NCI-H2196 (cell line): Measurements from ENCODE around the gene MVB12A.

Source experiments
- DNase-seq: peaks from one replicate; lab custom pipeline; 2025; ENCODE audit not compliant: unreplicated experiment; lab: John Stamatoyannopoulos, UW

MVB12A gene

GRCh38 chr19:17441241-17442021 is 21.6 kb downstream of the MVB12A start:
- DNase-seq: peak; percentile 34

DNA sequence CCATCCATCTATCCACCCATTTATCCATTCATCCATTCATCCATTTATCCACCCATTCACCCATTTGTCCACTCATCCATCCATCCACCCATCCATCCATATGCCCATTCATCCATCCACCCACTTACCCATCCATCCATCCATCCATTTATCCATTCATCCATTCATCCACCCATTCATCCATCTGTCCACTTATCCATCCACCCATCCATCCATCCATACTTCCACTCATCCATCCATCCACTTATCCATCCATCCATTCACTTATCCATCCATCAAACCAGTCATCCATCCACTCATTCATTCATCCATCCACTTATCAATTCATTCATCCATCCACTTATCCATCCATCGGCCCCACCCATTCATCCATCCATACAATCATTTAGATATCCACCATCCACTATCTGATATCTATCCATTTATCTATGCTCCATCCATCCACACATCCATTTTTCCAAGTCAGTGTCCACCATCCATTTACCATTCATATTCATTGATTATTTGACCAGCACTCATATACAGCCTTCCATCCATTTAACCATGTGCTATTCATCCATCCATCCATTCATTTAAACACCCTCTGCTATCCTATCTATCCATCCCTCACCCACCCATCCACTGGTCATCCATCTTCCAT is 25.8 kb downstream of the MVB12A start:
- DNase-seq: no peak

DNA sequence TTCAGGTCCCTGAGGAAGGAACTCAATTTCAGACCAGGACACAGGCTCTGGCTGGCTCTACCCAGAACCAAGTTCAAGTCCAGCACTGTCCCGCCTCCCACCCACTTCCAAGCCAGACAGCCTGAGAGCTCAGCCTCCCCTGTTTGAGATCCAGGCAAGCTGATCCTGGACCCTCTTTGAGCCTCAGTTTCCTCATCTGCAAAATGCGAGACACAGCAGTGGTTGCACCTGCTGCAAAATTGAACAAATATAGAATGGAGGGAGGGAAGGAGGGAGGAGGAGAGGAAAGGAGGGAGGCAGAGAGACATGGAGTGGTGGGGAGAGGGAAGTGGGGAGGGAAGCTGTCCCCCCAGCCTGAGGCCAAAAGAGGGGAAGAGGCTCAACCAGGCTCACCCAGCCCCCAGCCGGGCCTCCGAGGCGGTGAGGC is 27.9 kb downstream of the MVB12A start:
- DNase-seq: no peak

- peak; percentile 30 for DNase-seq
Measured at GRCh38 chr19:17448131-17448967, 28.5 kb downstream of the MVB12A start, which contains the start of gene TMEM221. Gene TMEM221 (minus strand): TSS chr19:17448668. CDS start chr19:17448462, 206 bp downstream.

DNA sequence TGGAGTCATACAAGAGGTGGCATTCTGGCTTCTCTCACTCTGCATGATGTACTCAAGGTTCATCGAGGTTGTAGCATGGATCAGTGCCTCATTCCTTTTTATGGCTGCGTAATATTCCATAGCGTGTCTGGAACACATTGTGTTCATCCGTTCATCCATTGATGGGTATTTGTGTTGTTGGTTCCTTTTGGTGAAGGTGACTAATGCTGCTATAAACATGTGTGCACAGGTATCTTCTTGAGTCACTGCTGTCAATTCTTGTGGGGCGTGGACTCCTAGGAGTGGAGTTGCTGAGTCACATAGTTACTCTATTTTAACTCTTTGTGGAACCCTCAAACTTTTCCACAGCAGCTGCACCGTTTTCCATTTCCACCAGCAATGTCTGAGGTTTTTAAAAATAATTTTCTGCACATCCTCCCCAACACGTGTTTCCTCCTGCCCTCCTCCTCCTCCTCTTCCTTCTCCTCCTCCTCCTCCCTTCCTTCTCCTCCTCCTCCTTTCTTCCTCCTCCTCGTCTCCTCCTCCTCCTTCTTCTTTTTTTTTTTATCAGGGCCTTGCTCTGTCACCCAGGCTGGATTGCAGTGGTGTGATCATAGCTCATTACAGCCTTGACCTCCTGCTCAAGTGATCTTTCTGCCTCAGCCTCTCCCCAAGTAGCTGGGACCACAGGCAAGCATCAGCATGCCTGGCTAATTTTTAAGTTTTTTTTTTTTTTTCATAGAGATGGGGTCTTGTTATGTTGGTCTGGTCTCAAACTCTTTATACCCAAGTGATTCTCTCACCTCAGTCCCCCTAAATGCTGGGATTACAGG is 30.6 kb downstream of the MVB12A start:
- no peak for DNase-seq

DNA sequence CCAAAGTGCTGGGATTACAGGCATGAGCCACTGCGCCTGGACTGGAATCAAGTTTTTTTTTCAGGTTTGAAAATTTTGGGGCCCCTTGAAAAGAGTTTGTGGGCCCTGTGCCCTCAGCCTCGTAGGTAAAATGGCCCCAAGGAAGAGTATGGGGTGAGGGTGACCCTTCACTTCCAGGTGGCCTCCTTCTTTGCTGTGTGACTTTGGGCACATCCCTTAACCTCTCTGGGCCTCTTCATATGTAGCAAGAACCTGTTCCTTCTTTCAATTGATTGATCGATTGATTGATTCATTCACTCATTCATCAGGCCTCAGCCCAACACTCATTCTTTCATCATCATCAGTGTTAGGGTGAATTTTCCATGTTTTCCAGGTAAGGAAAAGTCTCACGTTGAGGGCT is 32.0 kb downstream of the MVB12A start:
- no peak for DNase-seq

DNA sequence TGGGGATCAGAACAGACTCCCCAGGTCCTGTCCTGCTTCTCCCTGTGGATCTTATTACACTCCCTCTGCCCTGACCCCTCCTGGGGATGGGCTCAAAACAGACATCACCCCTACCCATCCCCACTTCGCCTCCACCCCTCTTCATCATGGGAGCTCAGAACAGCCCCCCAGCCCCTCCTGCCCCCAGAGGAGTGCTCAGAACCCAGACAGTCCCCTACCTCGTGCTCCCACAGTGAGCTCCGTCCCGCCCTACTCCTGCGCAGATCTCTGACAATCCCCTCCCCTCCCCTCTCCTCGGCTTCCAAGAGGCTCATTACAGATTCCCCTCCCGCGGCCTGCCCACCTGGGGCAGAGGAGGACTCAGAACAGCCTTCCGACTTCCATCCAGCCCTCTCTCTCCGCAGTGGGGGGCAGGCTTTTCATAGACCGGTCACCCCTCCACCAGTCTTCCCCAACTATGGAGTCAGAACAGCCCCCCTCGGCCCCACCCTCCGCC is 34.8 kb downstream of the MVB12A start:
- no peak for DNase-seq

- no peak for DNase-seq
Measured at GRCh38 chr19:17455308-17456123, 35.7 kb downstream of the MVB12A start.

DNA sequence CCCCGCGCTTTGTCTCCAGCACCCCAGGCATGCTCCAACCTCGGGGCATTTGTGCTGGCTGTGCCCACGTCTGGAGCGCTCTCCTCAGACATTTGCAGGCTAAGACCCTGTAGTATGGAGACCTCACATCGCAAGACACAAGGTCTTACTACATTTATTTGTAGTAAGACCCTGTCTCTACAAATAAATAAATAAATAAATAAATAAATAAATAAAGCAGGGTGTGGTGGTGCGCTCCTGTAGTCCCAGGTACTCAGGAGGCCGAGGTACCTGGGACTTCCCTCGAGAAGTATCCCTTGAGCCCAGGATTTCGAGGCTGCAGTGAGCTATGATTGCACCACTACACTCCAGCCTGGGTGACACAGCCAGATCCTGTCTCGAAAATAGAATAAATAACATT is 36.3 kb downstream of the MVB12A start:
- no peak for DNase-seq

DNA sequence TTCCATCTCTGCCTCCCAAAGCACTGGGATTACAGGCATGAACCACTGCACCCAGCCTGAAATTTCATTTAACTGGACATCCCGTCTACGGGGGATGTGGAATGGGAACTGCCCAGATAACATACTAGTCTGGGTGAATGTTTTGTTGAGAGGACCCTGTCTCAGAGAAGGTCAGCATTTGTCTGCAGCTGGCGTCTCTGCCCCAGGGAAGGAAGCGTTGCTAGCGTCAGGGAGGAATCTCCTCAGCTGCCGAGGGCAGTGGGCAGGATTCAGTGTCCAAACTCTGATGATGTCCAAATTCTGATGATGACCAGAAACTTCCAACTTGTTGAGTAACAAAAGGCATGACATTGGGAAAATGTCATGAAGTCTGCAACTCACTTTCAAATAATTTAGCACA is 37.8 kb downstream of the MVB12A start:
- no peak for DNase-seq

DNA sequence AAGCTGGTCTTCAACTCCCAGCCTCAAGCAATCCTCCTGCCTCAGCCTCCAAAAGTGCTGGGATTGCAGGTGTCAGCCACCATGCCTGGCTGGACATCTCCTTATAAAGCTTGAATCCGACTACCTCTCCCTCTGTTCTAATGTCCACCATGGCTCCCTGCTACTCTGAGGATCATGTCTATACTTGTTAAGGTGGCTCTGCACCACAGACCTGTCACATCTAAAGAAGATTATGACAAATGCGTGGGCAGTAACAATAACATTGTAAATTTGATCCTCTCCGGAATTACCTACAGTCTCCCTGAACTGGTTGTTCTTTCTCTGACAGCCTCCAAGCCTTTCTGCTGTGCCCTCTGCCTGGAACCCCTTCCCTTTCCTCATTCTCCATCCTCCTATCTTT is 39.1 kb downstream of the MVB12A start:
- no peak for DNase-seq

- no peak for DNase-seq
Measured at GRCh38 chr19:17460372-17461230, 40.8 kb downstream of the MVB12A start, which contains the start of gene NXNL1. Gene NXNL1 (minus strand): TSS chr19:17460926. CDS start chr19:17460869, 57 bp downstream.

DNA sequence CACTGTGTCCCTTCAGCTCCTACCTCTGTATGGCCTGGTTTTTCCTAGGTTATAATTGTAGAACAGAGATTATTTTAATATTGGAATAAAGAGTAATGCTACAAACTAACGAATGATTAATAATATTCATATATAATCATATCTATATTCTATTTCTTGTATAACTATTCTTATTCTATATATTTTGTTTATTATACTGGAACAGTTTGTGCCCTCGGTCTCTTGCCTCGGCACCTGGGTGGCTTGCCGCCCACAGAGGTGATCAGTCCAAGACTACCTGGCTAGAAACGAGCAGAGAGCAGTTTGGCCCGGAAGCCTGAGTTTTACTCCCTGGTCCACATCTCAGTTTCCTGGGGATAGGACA is 46.6 kb downstream of the MVB12A start:
- DNase-seq: no peak

DNA sequence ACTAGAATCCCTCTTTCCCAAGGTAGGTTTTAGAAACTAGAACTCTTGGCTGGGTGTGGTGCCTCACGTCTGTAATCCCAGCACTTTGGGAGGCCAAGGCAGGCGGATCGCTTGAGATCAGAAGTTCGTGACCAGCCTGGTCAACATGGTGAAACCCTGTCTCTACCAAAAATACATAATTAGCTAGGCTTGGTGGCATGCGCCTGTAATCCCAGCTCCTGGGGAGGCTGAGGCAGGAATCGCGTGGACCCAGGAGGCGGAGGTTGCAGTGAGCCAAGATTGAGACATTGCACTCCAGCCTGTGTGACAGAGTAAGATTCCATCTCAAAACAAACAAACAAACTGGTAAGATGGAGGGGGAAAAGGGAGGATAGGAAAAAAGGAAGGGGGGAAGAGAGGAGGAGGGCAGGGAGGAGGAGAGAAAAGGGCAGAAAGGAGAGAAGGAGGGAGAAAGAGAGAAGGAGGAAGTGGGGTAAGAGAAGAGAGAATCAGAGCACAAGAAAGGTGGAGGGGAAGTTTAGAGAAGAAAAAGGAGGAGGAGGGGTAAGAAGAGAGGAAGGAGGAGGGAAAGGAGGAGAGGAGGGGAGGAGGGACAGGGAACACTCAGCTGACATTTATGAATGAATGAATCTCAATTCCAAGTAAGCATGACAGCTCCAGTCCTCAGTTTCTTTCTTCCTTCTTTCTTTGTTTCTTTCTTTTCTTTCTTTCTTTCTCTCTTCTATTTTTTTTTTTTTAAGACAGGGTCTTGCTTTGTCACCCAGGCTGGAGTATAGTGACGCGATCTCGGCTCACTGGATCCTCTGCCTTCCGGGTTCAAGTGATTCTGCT is 47.8 kb downstream of the MVB12A start:
- no peak for DNase-seq

GRCh38 chr19:17468302-17469091 is 48.6 kb downstream of the MVB12A start:
- no peak for DNase-seq

DNA sequence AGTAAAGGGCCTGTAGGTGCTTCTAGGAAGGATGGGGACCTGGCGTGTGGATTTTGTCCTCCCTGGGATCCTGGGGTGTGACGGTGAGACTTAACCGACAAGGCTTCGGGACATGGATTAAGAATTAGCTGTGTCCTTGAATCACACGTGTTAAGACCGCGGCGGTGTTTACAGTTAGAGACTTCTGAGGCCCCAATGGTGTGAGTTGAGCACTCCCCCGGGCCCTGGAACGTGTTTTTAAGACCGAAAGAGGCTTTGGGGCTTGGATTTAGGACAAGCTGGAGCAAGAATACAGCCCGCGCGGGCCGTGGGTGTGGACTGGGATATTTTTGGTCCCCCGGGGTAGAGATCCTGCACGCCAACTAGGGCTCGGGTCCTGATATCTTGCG is 49.2 kb downstream of the MVB12A start:
- DNase-seq: no peak

DNA sequence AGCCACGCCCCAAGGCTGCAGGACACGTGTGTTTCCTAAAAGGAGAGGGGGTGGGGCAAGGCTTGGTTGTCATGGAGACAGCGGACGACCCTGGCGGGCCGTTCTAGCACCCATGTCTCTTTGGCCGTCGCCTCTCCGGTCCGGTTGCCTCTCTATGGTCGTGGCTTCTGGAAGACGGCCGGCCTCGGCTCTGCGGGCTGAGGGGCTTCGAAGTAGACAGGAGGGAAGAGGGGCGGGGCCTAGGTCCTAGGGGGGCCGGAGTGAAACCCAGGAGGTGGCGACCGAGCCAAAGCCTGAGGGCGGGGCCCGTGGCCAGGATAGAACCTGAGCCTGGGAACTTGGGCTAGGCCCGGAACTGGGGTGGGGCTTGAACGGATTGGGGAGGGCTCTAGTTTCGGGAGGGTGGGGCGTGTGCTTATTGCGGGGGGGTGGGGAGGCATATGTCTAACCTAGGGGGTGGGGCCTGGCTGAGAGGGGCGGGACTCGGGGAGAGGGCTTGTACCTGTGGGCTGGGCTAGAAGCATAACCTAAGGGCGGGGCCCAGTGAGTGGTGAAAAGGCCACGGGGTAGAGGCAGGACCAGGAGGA is 49.7 kb downstream of the MVB12A start:
- peak; percentile 96 for DNase-seq
